GM23338 (cell line): ENCODE measurements around the gene FAT1.

Source experiments
- CREB1 ChIP-seq: fragments of 250-450 bp; sonication (Bioruptor Pico); IDR thresholded peaks from 2 replicates; pipeline ENCODE4 v1.5.0; 2020; ENCODE audit warnings: low read depth, mild to moderate bottlenecking, moderate library complexity
- CTCF ChIP-seq, 2 experiments: fragments of 200-600 bp in 1 of 2; sonication (generic) in 1 of 2; conservative IDR thresholded peaks; 2 replicates each; pipeline versions ENCODE4 v1.5.1 to v1.6.1; 2016 to 2017; ENCODE audit warnings: antibody characterized with exemption in 2 of 2, low read depth in 2 of 2, mild to moderate bottlenecking in 2 of 2, moderate library complexity in 1 of 2
- NANOG ChIP-seq: IDR thresholded peaks from 2 replicates; pipeline ENCODE4 v1.6.1; 2016; ENCODE audit warnings: antibody characterized with exemption, borderline replicate concordance
- POLR2AphosphoS5 ChIP-seq: IDR thresholded peaks from 2 replicates; pipeline ENCODE4 v1.6.1; 2016; ENCODE audit warnings: antibody characterized with exemption, low read depth
- TF ChIP-seq, protein P1 (sequence below): IDR thresholded peaks from 2 replicates; pipeline ENCODE4 v1.6.1; 2016; ENCODE audit warnings: antibody characterized with exemption

GRCh38 chr4:186739802-186740434, 16.3 kb upstream of the FAT1 start:
- TF ChIP-seq, protein P1, sequence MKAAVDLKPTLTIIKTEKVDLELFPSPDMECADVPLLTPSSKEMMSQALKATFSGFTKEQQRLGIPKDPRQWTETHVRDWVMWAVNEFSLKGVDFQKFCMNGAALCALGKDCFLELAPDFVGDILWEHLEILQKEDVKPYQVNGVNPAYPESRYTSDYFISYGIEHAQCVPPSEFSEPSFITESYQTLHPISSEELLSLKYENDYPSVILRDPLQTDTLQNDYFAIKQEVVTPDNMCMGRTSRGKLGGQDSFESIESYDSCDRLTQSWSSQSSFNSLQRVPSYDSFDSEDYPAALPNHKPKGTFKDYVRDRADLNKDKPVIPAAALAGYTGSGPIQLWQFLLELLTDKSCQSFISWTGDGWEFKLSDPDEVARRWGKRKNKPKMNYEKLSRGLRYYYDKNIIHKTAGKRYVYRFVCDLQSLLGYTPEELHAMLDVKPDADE: no peak
- TF ChIP-seq CTCF (conservative IDR thresholded peaks at IDR 0.05; ENCODE audit: low read depth in 2 of 2): no peak
- TF ChIP-seq CREB1: no peak
- no peak for TF ChIP-seq POLR2AphosphoS5
- TF ChIP-seq NANOG: no peak
